ENCODE results near the gene BCKDHB.

The BCKDHB gene

DNA sequence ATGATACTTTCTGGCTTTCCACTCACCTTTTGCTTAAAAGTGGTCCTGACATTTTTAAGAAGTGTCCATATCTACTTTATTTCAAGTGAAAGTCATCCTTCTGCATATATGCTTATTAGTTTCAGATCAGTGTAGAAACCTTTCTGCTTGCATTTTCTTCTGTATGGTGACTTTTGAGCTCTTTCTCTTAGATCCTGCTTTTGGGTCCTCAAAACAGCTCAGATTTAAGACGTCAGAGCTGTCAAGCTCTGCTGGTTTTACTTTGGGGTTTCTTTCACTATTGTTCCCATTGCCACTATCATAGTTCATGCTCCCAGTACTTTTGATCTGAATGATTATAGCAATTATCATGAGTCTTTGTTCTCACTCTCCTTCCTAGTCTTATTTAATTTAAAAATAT, 41.7 kb downstream of the BCKDHB start:
- Histone ChIP-seq H3K4me1 (ENCODE audit: control insufficient read depth, insufficient read depth, low read length, poor library complexity, severe bottlenecking) (no peaks in the 10 kb centered on the region), H3K27ac (ENCODE audit: low read depth, low read length, severe bottlenecking) (no peak overlapping the region)
- WGBS, 2 experiments (ENCODE audit: insufficient coverage in 2 of 2), result 86% methylated on average over 1 of the region's 1 CpG; no CpG with 5 or more reads in 1 of the 2 experiments

DNA sequence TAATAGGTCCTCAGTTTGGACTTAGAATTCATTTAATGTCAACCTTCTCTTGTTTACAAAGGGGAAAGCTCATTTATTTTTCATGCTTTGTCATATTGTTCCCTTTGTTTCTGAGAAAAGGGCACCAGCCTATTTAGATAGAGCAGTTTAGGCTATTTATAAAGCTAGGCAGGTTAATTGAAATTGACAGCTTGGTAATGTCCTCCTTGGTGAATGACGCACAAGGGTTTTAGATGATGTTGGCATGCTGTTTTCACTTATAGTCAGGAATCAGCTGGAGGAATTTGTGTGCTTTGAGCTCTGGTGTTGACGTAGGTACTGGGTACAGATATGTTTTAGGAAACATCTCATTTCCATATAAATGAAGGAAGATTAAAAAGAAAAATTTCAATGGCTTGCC, 45.2 kb downstream of the BCKDHB start:
- WGBS, 2 experiments (ENCODE audit: insufficient coverage in 2 of 2), result 100% methylated on average over 1 of the region's 2 CpGs

More for the DNA sequence above, 41.7 kb downstream of the BCKDHB start:
- Histone ChIP-seq H3K36me3 (ENCODE audit: control insufficient read depth, insufficient read depth, low read length) (peaks cover 8% of the 10 kb centered on the region), H3K9me3 (ENCODE audit: control insufficient read depth, low read length) (no peaks in the 10 kb centered on the region), H3K4me3 (ENCODE audit: extremely low read depth, insufficient read depth, low read length, poor library complexity, severe bottlenecking) (no peak overlapping the region)

DNA sequence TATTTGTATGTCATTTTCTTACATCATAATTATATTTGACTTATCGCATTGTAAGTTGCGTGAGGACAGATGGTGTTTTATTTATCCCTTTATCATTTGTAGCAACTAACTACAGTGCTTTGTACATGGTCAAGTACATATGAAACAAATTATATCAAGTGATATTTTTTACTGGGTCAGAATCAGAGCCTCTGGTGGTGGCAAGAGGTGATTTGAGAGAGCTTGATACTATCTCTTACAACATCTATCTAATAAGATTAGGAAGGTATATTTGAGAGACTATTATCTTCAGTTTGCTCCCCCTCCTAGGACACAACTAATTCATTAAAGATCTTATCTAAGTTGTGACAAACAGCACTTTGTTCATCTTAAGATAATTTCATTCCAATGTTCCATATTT, 47.7 kb downstream of the BCKDHB start:
- H3K4me1 ChIP-seq (ENCODE audit: control insufficient read depth, insufficient read depth, low read length, poor library complexity, severe bottlenecking), result no peaks in the 10 kb centered on the region
- no peaks in the 10 kb centered on the region for H3K9me3 ChIP-seq (ENCODE audit: control insufficient read depth, low read length)
- H3K4me3 ChIP-seq (ENCODE audit: extremely low read depth, insufficient read depth, low read length, poor library complexity, severe bottlenecking), result no peak overlapping the region
- H3K27ac ChIP-seq (ENCODE audit: low read depth, low read length, severe bottlenecking), result no peak overlapping the region
- WGBS, 2 experiments (ENCODE audit: insufficient coverage in 2 of 2), result no CpG with 5 or more reads among the region's 2 CpGs
- H3K36me3 ChIP-seq (ENCODE audit: control insufficient read depth, insufficient read depth, low read length), result no peaks in the 10 kb centered on the region

More for the DNA sequence above, 45.2 kb downstream of the BCKDHB start:
- Histone ChIP-seq H3K9me3 (ENCODE audit: control insufficient read depth, low read length) (no peaks in the 10 kb centered on the region), H3K4me1 (ENCODE audit: control insufficient read depth, insufficient read depth, low read length, poor library complexity, severe bottlenecking) (no peaks in the 10 kb centered on the region), H3K4me3 (ENCODE audit: extremely low read depth, insufficient read depth, low read length, poor library complexity, severe bottlenecking) (no peak overlapping the region), H3K27ac (ENCODE audit: low read depth, low read length, severe bottlenecking) (no peak overlapping the region), H3K36me3 (ENCODE audit: control insufficient read depth, insufficient read depth, low read length) (peaks cover 3% of the 10 kb centered on the region)

- no peaks in the 10 kb centered on the region for H3K9me3 ChIP-seq (ENCODE audit: control insufficient read depth, low read length)
- no peaks in the 10 kb centered on the region for H3K36me3 ChIP-seq (ENCODE audit: control insufficient read depth, insufficient read depth, low read length)
- no peak overlapping the region for H3K27ac ChIP-seq (ENCODE audit: low read depth, low read length, severe bottlenecking)
- H3K4me3 ChIP-seq (ENCODE audit: extremely low read depth, insufficient read depth, low read length, poor library complexity, severe bottlenecking), result no peak overlapping the region
- no peaks in the 10 kb centered on the region for H3K4me1 ChIP-seq (ENCODE audit: control insufficient read depth, insufficient read depth, low read length, poor library complexity, severe bottlenecking)
Observed at GRCh38 chr6:80156221-80156620, 49.8 kb downstream of the BCKDHB start.

DNA sequence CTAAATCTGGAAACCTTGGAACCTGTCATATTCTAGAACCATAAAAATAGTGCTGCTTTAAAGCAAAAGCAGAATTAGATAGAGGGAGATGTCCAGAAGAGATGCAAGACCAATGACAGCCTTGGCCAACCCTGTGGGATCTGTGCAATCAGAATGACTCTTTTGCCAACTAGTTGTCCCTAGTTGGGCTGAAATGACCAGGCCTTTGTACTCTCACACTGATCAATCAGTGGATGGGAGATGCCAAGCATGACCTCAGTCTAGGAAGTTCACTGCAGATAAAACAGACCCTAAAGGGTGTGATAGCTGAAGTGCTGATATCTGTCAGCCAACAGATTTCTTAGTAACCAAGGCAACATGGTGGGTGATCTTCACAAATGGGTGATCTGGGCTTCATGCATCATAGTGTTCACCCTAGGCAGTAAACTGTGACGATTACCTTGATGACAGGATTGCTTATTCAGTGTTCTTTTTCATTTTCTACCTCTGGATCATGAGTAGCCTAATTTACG, 52.1 kb downstream of the BCKDHB start:
- Histone ChIP-seq H3K27ac (ENCODE audit: low read depth, low read length, severe bottlenecking) (no peak overlapping the region), H3K9me3 (ENCODE audit: control insufficient read depth, low read length) (no peaks in the 10 kb centered on the region), H3K36me3 (ENCODE audit: control insufficient read depth, insufficient read depth, low read length) (no peaks in the 10 kb centered on the region), H3K4me3 (ENCODE audit: extremely low read depth, insufficient read depth, low read length, poor library complexity, severe bottlenecking) (no peak overlapping the region), H3K4me1 (ENCODE audit: control insufficient read depth, insufficient read depth, low read length, poor library complexity, severe bottlenecking) (peaks cover 4% of the 10 kb centered on the region)
- WGBS, 2 experiments (ENCODE audit: insufficient coverage in 2 of 2), result 80 to 100% methylated on average over 1 of the region's 2 CpGs

- Histone ChIP-seq H3K27ac (ENCODE audit: low read depth, low read length, severe bottlenecking) (no peak overlapping the region), H3K9me3 (ENCODE audit: control insufficient read depth, low read length) (no peaks in the 10 kb centered on the region), H3K36me3 (ENCODE audit: control insufficient read depth, insufficient read depth, low read length) (no peaks in the 10 kb centered on the region), H3K4me3 (ENCODE audit: extremely low read depth, insufficient read depth, low read length, poor library complexity, severe bottlenecking) (no peak overlapping the region), H3K4me1 (ENCODE audit: control insufficient read depth, insufficient read depth, low read length, poor library complexity, severe bottlenecking) (peaks cover 13% of the 10 kb centered on the region)
- WGBS, 2 experiments (ENCODE audit: insufficient coverage in 2 of 2), result 17 to 50% methylated on average over 1 of the region's 1 CpG
Observed at GRCh38 chr6:80161434-80161833, 55.0 kb downstream of the BCKDHB start.

DNA sequence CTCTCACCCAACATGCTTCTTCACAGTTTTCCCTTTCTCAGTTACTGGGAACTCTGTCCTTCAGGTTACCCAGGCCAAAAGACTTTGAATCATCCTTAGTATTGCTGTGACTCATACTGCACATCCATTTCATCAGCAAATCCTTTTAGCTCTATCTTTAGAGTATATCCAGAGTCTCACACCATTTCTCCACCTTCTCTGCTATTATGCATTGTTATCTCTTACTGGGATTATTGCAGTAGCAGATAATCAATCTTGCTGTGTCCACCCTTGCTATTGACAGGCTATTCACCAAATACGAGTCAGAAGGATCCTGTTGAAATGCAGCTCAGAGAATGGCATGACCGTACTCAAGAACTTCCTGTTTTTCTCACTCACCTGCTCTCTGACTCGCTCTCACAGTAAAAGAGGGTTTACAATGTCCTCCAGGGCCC, 57.3 kb downstream of the BCKDHB start:
- Histone ChIP-seq H3K36me3 (ENCODE audit: control insufficient read depth, insufficient read depth, low read length) (no peaks in the 10 kb centered on the region), H3K4me1 (ENCODE audit: control insufficient read depth, insufficient read depth, low read length, poor library complexity, severe bottlenecking) (peaks cover 13% of the 10 kb centered on the region), H3K4me3 (ENCODE audit: extremely low read depth, insufficient read depth, low read length, poor library complexity, severe bottlenecking) (no peak overlapping the region), H3K9me3 (ENCODE audit: control insufficient read depth, low read length) (no peaks in the 10 kb centered on the region), H3K27ac (ENCODE audit: low read depth, low read length, severe bottlenecking) (peak overlapping the region; percentile 58)
- 71 to 77% methylated on average over 3 of the region's 3 CpGs for WGBS, 2 experiments (ENCODE audit: insufficient coverage in 2 of 2)

DNA sequence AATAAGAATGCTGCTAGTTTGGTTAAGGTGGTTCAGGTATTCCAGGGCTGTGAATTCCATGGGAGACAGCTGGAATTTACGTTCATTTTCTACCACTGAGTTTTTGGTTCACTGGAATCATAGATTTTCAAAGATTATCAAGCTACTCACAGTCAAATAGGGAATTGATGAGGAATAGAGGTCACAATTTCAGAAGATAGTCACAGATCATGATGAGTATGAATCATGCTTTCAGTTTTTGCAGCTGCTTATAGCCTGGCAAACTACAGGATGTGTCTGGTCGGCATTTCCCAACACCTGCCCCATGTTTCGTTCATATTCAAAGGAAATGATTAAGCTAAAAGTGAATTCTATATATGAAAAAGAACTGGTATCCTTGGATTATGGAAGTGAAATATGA, 58.7 kb downstream of the BCKDHB start:
- Histone ChIP-seq H3K27ac (ENCODE audit: low read depth, low read length, severe bottlenecking) (no peak overlapping the region), H3K9me3 (ENCODE audit: control insufficient read depth, low read length) (no peaks in the 10 kb centered on the region), H3K4me3 (ENCODE audit: extremely low read depth, insufficient read depth, low read length, poor library complexity, severe bottlenecking) (no peak overlapping the region), H3K4me1 (ENCODE audit: control insufficient read depth, insufficient read depth, low read length, poor library complexity, severe bottlenecking) (peaks cover 13% of the 10 kb centered on the region), H3K36me3 (ENCODE audit: control insufficient read depth, insufficient read depth, low read length) (no peaks in the 10 kb centered on the region)
- WGBS, 2 experiments (ENCODE audit: insufficient coverage in 2 of 2), result 100% methylated on average over 1 of the region's 3 CpGs; no CpG with 5 or more reads in 1 of the 2 experiments

DNA sequence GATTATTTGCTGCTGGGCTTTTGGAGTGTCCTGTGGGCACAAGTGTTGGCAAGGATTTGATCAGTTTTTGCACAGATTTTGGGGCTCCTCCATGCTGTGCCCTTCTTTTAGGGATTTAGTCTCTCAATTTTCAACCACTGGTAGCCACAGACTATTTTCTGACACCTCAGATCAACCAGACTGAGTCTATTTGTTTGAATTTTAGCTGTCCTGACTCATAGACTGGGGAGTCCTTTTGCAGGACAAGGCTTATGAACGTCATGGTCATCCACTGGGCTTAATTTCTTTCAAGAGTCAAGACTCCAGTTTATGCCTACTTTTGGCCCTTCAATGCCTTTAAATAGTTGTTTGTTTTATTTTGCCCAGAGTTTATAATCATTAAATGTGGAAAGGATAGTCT, 59.3 kb downstream of the BCKDHB start:
- H3K4me1 ChIP-seq (ENCODE audit: control insufficient read depth, insufficient read depth, low read length, poor library complexity, severe bottlenecking), result peaks cover 13% of the 10 kb centered on the region
- no peak overlapping the region for H3K4me3 ChIP-seq (ENCODE audit: extremely low read depth, insufficient read depth, low read length, poor library complexity, severe bottlenecking)
- WGBS, 2 experiments (ENCODE audit: insufficient coverage in 2 of 2), result 100% methylated on average over 1 of the region's 1 CpG; no CpG with 5 or more reads in 1 of the 2 experiments
- H3K27ac ChIP-seq (ENCODE audit: low read depth, low read length, severe bottlenecking), result no peak overlapping the region
- no peaks in the 10 kb centered on the region for H3K9me3 ChIP-seq (ENCODE audit: control insufficient read depth, low read length)
- no peaks in the 10 kb centered on the region for H3K36me3 ChIP-seq (ENCODE audit: control insufficient read depth, insufficient read depth, low read length)

DNA sequence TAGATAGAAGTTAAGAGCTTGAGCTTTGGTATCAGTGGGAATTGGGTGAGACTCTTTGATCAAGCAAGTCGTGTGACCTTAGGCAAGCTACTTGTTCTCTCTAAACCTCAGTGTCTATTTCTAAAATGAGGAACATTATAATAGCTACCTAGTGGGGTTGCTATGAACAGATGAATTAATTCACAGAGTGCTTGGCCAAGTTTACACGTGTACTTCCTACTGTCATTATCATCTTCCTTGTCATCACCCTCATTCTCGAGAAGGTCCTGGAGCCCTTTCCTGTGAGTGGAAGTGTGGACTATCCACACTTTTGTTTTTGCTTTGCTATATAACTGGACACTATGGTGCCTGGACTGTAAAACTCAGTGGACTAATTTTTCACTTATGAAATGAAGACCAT, 64.0 kb downstream of the BCKDHB start:
- Histone ChIP-seq H3K4me1 (ENCODE audit: control insufficient read depth, insufficient read depth, low read length, poor library complexity, severe bottlenecking) (no peaks in the 10 kb centered on the region), H3K4me3 (ENCODE audit: extremely low read depth, insufficient read depth, low read length, poor library complexity, severe bottlenecking) (no peak overlapping the region), H3K9me3 (ENCODE audit: control insufficient read depth, low read length) (no peaks in the 10 kb centered on the region), H3K27ac (ENCODE audit: low read depth, low read length, severe bottlenecking) (no peak overlapping the region), H3K36me3 (ENCODE audit: control insufficient read depth, insufficient read depth, low read length) (no peaks in the 10 kb centered on the region)
- whole genome bisulfite sequencing, 2 experiments (ENCODE audit: insufficient coverage in 2 of 2), result 78% methylated on average over 1 of the region's 3 CpGs; no CpG with 5 or more reads in 1 of the 2 experiments

- no peak overlapping the region for H3K4me3 ChIP-seq (ENCODE audit: extremely low read depth, insufficient read depth, low read length, poor library complexity, severe bottlenecking)
- H3K9me3 ChIP-seq (ENCODE audit: control insufficient read depth, low read length), result no peaks in the 10 kb centered on the region
- WGBS, 2 experiments (ENCODE audit: insufficient coverage in 2 of 2), result no CpG with 5 or more reads among the region's 1 CpG
- H3K36me3 ChIP-seq (ENCODE audit: control insufficient read depth, insufficient read depth, low read length), result no peaks in the 10 kb centered on the region
- no peaks in the 10 kb centered on the region for H3K4me1 ChIP-seq (ENCODE audit: control insufficient read depth, insufficient read depth, low read length, poor library complexity, severe bottlenecking)
- no peak overlapping the region for H3K27ac ChIP-seq (ENCODE audit: low read depth, low read length, severe bottlenecking)
Observed at GRCh38 chr6:80173411-80173810, 66.9 kb downstream of the BCKDHB start.

All from mesodermal cell (in vitro differentiated cells).